GM21447 (cell line): Measurements from ENCODE around the gene CHMP3.
"Not testable (repeated sequence)": the region's sequence is repeated elsewhere in the genome, so short reads cannot be mapped to it uniquely, and the experiment has no call there.

ENCODE experiments used
- ATAC-seq: cut with Tn5 transposase; IDR thresholded peaks from one replicate; pipeline ENCODE4 v1.9.1; 2021; ENCODE audit not compliant: unreplicated experiment

CHMP3 gene

DNA sequence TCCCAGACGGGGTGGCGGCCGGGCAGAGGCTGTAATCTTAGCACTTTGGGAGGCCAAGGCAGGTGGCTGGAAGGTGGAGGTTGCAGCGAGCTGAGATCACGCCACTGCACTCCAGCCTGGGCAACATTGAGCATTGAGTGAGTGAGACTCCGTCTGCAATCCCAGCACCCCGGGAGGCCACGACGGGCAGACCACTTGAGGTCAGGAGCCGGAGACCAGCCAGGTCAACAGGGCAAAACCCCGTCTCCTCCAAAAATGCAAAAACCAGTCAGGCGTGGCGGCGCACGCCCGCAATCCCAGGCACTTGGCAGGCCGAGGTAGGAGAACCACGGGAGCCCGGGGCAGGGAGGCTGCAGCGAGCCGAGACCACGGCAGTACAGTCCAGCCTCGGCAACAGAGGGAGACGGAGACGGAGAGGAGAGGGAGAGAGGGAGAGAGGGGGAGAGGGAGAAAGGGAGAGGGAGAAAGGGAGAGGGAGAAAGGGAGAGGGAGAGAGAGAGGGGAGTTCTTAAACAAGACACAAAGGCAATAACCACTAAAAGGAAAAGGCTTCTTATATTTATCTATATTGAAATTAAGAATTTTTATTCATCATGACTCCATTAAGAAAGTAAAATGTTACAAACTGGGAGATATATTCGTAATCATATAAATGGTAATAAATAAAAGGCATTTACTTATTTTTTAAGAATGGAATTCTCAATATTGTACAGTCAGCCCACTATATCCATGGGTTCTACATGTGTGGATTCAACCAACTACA lies 13.1 kb downstream of the CHMP3 start:
- ATAC-seq, result not testable (repeated sequence)

DNA sequence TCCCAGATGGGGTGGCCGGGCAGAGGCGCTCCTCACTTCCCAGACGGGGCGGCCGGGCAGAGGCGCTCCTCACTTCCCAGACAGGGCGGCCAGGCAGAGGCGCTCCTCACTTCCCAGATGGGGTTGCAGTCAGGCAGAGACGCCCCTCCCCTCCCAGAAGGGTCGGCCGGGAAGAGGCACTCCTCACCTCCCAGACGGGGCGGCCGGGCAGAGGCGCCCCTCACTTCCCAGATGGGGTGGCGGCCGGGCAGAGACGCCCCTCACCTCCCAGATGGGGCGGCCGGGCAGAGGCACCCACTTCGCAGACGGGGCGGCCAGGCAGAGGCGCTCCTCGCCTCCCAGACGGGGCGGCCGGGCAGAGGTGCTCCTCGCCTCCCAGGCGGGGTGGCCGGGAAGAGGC lies 13.8 kb downstream of the CHMP3 start:
- not testable (repeated sequence) for ATAC-seq

DNA sequence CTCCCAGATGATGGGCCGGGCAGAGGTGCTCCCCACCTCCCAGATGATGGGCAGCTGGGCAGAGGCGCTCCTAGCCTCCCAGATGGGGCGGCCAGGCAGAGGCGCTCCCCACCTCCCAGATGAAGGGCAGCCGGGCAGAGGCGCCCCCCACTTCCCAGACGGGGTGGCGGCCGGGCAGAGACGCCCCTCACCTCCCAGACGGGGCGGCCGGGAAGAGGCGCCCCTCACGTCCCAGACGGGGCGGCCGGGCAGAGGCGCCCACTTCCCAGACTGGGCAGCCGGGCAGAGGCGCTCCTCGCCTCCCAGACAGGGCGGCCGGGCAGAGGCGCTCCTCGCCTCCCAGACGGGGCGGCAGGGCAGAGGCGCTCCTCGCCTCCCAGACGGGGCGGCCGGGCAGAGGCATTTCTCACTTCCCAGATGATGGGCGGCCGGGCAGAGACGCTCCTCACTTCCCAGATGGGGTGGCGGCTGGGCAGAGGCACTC lies 14.3 kb downstream of the CHMP3 start:
- not testable (repeated sequence) for ATAC-seq

DNA sequence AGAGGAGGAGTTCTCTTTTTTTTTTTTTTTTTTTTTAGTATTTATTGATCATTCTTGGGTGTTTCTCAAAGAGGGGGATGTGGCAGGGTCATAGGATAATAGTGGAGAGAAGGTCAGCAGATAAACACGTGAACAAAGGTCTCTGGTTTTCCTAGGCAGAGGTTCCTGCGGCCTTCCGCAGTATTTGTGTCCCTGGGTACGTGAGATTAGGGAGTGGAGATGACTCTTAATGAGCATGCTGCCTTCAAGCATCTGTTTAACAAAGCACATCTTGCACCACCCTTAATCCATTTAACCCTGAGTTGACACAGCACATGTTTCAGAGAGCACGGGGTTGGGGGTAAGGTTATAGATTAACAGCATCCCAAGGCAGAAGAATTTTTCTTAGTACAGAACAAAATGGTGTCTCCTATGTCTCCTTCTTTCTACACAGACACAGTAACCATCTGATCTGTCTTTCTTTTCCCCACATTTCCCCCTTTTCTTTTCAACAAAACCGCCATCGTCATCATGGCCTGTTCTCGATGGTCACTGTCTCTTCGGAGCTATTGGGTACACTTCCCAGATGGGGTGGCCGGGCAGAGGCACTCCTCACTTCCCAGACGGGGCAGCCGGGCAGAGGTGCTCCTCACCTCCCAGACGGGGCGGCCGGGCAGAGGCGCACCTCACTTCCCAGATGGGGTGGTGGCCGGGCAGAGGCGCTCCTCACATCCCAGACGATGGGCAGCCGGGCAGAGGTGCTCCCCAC lies 14.9 kb downstream of the CHMP3 start:
- ATAC-seq, result not testable (repeated sequence)

DNA sequence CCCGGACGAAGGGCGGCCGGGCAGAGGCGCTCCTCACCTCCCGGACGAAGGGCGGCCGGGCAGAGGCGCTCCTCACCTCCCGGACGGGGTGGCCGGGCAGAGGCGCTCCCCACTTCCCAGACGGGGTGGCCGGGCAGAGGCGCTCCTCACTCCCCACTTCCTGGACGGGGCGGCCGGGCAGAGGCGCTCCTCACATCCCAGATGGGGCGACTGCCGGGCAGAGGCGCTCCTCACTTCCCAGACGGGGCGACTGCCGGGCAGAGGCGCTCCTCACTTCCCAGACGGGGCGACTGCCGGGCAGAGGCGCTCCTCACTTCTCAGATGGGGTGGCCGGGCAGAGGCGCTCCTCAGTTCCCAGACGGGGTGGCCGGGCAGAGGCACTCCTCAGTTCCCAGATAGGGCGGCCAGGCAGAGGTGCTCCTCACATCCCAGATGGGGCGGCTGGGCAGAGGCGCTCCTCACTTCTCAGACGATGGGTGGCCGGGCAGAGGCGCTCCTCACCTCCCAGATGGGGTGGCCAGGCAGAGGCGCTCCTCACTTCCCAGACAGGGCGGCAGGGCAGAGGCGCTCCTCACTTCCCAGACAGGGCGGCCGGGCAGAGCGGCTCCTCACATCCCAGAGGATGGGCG lies 17.8 kb downstream of the CHMP3 start:
- not testable (repeated sequence) for ATAC-seq

DNA sequence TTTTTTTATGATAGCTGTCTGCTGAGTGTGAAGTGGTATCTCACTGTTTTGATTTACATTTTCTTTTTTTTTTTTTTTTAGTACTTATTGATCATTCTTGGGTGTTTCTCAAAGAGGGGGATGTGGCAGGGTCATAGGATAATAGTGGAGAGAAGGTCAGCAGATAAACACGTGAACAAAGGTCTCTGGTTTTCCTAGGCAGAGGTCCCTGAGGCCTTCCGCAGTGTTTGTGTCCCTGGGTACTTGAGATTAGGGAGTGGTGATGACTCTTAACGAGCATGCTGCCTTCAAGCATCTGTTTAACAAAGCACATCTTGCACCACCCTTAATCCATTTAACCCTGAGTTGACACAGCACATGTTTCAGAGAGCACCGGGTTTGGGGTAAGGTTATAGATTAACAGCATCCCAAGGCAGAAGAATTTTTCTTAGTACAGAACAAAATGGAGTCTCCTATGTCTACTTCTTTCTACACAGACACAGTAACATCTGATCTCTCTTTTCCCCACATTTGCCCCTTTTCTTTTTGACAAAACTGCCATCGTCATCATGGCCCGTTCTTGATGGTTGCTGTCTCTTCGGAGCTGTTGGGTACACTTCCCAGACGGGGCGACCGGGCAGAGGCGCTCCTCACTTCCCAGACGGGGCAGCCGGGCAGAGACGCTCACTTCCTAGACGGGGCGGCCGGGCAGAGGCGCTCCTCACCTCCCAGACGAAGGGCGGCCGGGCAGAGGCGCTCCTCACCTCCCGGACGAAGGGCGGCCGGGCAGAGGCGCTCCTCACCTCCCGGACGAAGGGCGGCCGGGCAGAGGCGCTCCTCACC lies 18.8 kb downstream of the CHMP3 start:
- not testable (repeated sequence) for ATAC-seq

DNA sequence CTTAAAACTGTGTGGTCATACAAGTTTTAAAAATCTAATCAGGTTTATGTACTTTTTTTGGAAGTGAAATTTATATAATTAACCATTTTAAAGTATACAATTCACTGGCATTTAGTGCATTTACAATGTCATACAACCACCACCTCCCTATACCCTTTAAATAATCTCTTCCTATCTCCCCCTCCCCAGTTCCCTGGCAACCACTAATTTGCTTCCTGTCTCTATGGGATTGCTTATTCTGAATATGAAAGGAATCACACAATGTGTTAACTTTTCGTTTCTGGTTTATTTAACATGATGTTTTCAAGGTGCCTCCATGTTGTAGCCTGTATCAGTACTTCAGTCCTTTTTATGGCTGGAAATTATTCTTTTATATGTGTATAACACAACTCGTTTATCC lies 19.4 kb downstream of the CHMP3 start:
- ATAC-seq, result no peak

DNA sequence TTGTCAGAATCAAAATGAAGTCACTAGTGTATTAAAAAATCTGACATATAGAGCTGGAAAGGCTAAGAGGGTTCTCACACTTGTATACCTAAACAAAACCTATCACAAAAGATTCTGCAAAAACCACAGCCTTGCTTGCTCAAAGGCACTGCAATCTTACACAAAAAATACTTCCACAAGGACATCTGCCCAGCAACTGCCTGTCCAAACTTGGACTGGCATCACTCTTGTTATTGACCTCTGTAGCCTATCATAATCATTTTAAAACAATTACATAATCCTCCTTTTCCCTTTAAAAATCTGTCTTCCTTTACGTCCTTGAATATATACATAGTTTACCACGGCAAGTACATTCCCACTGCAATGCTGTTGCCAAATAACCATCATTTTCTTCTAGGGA lies 19.9 kb downstream of the CHMP3 start:
- ATAC-seq, result no peak

DNA sequence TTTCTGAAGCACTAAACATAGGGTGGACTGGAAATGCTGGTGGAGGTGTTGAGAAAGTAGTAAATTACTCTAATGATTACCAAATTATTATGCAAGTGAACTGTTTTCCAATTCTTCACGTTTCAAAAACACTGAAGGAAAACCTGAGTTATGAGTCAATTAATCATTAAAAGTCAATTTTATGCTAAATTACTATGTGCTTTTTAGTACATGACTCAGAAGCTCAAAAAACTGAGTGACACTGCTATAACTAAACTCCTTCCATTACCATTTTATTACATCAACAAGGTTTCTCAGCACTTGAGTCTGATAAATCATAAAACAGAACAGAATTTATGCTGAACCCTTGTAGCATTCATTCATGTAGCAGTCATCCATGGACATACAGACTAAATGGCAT lies 20.4 kb downstream of the CHMP3 start:
- no peak for ATAC-seq

DNA sequence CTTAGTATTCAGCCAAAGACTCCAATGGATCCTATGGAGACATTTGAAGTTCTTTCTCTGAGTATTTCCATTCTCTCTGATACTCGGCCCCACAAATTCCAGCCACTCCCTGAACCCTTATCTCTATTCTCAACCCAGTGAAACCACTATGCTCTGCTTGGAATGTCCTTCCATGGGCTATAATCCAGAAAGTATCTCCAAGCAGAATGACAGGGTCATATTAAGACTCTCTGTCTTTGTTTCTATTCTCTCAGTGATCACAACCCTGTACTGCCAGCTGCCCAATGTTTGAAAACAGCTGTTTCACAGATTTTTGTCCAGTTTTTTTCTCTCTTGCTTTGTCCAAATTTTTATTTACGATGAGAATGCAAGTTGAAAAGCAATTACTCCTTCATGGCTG lies 21.9 kb downstream of the CHMP3 start:
- no peak for ATAC-seq

DNA sequence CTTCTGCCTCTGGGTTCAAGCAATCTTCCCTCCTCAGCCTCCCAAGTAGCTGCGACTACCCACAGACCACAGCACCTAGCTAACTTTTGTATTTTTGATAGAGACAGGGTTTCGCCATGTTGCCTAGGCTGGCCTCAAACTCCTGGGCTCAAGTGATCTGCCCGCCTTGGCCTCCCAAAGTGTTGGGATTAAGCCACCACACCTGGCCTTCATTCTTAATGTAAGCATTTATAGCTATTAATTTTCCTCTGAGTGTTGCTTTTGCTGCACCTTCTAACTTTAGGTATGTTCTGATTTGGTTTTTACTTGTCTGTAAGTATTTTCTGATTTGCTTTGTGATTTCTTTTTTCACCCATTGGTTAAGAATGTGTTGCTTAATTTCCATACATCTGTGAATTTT lies 29.7 kb downstream of the CHMP3 start:
- no peak for ATAC-seq

DNA sequence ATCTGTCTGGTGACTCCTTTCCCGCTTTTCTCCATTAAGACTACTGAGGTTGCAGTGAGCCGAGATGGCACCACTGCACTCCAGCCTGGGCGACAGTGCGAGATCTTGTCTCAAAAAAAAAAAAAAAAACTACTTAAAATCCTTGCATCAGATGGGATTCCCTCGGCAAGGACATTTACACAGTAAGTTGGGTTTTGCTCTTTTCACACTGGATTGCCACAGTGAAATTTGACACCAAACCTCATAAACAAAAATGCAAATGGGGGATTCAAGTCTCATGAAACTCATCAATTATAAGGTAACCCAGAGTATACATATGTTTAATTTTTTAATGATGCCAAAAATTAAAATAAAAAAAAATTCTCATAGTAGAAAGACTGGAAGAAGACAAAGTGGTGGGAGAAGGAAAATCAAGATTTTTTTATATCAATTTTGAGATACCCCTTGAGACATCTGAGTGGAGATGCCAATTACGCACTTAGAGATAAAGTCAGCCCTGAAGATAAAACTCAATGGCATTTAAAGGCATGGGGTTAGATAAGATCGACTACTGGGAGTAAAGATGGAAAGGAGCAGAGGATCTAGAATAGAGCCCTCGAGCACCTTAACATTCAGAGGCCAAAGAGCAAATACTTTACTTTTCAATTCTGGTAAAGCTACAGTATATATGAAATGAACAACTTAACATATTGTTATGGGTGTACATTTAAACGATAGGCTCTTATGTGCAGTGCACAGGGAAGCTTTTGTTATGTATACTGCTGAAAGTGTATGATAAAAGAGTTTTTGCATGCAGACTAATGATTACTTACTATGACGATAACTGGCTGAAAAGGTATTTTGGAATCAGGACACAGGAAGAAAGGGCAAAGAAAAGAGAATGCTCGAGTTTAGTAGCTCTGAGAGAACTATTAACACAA lies 37.6 kb downstream of the CHMP3 start:
- ATAC-seq, result no peak

DNA sequence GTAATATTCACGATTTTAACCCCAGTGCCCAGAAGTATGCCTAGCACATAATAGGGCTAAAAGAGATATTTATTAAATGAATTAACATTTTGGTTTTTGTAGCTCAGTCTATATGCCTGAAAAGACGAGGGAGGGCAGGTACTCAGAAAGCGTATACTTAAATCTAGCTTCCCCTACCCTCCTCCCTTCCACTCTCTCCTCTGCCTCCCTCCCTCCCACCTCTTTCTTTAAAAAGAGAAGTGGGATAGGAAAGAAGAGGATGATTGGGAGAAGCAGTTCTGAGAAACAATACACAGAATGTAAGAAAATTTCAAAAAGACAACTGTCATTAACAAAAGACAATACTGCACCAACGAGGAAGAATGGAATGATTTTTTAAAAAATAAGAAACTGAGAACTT lies 39.8 kb downstream of the CHMP3 start:
- ATAC-seq, result no peak

DNA sequence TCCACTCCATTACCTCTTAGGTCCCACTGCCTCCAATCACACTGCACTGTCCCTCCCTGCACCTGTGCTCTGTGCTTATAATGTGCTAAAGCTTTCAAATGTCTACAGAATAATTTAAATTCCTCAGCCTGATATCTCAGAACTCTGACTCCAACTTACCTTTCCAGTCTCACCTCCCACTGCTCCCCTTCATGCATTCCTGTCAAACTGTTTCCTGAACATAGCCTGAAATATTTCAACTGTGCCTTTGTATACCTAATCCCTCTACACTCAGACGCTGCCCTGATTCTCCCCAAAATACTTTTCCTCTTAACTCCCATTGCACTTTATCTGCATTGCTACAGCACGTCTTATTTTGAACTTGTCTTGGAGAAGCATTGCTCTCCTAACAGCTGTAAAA lies 40.5 kb downstream of the CHMP3 start:
- no peak for ATAC-seq

DNA sequence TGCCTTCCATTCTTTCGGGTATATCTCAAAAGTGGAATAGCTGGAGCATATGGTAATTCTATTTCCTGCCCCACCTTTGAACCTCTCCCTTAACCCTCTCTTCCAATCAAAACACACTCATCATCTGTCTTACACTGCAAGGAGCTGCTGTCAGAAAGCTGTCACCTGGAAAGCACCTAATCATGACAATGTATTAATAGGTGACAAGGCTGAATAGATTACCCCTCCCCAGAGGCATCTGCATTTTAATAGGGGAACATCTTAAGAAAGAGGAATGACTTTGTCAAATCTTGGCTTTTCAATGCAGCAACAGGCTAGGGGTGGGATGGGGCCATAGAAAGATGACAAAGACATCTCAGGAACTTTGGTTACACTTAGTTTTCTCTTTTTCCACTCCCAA lies 41.3 kb downstream of the CHMP3 start:
- ATAC-seq, result no peak

DNA sequence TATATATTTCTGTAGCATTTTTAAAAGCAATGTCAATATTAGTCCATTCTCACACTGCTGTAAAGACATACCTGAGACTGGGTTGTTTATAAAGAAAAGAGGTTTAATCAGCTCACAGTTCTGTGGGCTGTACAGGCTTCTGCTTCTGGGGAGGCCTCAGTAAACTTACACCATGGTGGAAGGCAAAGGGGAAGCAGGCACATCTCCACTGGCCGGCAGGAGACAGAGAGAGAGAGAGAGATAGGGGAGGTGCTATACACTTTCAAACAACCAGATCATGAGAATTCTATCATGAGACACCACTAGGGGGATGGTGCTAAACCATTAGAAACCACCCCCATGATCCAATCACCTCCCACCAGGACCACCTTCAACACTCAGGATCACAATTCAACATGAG lies 43.1 kb downstream of the CHMP3 start:
- ATAC-seq, result no peak

DNA sequence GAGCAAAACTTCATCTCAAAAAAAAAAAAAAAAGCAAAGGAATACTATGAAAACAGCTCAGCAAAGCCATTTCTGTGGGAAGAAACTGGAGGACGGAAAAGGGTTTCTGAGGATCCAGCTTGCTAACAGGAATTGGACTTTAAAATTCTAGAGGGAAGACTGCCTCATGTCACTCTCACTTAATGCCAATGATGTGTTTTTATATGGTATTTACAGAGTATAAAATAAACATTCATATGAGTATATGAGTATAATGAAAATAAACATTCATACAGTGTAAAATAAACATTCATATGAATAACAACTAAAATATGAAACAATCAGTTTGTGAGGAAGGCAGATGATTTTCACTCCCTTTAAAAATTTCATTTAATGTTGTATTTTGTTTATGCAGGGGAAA lies 43.9 kb downstream of the CHMP3 start:
- no peak for ATAC-seq

DNA sequence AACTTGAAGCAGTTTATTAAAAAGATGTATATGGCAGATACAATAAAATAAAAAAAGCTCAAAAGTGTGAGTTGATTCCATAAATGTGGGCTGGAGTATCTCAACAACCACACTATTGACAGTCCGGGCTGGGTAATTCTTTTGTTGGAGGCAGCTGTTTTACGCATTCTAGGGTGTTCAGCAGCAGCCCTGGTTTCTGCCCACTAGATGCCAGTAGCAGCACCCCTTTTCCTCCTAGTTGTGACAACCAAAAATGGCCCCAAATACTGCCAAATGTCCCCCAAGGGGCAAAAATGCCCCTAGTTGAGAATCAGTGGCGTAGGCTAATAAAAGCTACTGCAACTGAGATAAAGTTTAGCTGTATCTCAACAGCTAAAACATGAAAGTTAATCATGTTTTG lies 44.8 kb downstream of the CHMP3 start:
- no peak for ATAC-seq

DNA sequence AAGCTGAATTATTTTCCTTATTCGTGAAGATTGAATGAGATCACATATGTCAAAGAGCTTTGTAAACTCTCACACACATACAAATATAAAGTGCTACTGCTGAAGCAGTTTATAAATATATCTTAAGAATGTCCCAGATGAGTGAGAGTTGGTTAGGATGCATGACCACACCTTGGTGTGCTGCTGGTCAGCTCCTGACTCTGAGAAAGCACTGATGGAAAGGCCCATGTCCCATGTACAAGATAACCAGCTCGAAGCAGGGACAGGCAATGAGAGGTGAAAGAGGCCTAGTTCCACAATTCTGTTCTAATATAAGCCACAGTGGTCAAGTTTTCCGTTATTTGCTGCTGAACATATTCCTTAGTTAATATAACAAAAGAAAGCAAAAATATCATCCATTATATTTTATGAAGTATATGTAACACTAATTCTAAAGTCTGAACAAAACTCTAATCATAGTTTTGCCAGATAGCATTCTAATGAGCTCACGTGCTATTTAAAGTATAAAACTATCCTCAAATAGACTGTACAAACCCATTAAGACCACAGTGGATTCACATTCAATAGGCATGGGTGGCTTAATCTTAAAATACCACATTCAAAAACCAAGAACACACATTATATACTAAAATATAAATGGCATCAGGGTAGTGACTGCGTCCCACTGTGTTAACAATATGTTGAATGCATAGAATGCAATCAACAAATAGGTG lies 49.1 kb downstream of the CHMP3 start:
- no peak for ATAC-seq
